AG20443 (cell line): ENCODE results near the gene SCUBE1.

ENCODE experiments used
- DNase-seq: peaks from one replicate; pipeline ENCODE4 v3.0.0; 2012; ENCODE audit warnings: low spot score, mixed read lengths

The SCUBE1 gene

DNA sequence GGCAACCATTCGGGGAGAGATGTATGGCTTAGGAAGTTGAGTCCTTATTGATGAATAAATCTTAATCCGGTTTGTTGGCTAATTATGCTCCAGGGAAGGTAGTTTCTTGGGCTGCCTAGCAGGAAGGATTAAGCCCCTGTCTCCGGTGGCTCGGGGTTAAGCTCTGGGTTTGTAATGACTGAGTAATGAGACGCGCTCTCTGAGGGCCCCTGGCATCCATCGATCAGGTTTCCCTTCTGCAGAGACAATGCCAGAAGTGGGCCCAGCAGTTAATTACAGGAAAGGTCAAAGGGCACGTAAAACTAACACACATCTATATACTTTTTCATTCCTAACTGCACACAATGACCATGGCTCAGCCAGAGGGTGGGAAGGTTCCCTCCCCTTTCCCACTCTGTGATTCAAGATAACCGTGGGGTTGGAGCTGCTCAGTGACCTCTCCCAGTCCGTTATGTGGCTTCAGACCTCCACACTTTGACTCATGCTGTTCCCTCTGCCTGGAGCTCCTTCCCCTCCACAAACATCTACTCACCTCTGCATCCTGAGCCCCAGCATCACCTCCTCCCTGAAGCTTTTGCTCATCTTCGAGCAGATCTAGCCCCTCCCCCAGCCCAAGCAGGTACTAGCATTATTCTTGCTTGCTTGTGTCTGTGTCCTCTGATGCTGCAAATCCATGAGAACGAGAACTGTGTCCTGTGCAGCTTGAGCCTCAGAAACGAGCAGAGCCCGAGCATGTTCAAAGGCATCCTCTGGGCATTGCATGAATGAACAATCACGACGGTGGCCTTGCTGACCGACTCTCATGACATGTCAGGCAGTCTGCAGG is 16.6 kb downstream of the SCUBE1 start:
- no peak for DNase-seq

DNA sequence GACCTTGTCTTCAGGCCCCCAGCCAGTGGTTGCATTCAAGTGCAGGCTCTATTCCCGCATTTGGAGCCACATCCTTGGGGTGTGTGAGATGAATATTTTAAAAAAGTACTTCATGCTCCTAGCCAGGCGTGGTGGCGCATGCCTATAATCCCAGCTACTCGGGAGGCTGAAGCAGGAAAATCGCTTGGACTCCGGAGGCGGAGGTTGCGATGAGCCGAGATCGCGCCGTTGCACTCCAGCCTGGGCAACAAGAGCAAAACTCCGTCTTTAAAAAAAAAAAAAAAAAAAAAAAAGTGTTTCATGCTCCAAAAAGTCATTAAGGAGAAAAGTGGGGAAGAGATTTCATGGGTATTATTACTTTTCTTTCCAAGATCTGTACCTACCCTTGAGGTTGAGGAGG is 18.0 kb downstream of the SCUBE1 start:
- no peak for DNase-seq

DNA sequence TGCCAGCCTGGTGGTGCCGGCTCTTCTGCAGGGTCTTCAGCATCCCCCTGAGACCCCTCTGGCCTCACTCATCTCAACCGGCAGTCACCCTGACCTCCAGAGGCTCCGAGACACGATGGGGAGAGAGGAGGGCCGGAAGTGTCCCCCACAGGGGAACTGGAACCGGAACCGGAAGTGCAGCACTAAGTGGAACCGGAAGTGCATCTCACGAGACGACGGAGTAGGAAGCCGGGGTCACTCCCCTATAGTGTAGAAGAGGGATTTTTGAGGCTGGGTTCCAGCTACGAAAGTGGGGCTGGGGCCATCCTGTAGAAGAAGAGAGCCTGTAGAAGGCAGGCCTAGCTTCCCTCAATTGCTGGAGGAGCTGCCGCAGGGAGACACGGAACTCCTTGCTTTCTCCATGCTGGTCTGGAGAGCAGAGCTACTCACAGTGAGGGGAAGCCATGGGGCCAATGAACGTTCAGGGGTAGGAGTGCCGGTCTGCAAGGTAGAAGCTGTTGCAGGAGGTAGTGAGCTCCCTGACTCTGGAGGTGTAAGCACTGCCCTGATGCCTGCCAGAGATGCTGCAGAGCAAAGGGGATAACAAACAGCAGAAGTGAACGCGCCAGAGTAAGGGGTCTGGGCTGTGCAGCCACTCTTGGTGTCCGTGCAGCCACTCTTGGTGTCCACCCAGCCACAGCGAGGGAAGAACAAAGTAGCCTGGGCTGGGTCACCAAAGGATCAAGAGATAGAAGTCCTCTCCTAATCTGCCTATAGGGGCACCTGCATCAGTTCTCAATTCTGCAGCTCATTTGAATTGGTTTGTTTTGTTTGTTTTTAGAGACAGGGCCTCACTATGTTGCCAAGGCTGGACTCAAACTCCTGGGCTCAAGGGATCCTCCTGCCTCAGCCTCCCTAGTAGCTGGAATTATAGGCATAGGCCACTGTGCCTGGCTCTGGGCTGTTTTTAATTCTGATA is 21.9 kb downstream of the SCUBE1 start:
- no peak for DNase-seq

DNA sequence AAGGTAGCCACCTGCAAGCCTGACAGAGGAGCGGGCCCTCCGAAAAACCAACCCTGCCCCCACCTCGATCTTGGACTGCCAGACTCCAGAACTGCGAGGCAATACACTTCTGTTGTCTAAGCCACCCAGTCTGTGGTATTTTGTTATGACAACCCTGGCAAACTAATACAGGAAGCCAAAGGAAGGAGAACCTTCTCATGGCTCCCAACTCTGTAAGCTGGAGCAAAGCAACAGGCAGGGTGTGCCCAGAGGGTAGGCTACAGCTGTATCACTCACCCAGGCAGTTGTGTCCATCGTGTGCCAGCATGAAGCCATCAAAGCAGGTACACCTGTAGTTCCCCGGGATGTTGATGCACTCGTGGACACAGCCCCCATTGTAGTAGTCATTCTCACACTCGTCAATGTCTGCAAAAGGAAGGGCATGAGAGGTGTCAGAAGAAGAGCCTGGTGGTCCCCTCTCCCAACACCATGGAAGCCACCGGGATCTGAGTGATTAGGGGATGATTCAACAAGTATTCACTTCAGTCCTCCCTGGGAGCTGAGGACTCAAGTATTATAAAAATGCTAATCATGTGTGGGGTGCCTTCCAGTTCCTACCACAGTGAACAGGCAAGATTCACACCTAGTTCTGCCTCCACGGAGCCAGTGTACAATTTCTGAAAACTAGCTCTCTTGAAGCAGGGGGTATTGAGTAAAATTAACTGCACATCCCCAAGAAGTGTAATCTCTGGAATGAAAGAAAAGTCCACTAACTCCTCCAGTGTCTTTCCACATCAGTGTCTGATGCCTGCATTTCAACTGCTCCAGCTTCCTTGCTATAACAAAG is 23.3 kb downstream of the SCUBE1 start:
- no peak for DNase-seq

DNA sequence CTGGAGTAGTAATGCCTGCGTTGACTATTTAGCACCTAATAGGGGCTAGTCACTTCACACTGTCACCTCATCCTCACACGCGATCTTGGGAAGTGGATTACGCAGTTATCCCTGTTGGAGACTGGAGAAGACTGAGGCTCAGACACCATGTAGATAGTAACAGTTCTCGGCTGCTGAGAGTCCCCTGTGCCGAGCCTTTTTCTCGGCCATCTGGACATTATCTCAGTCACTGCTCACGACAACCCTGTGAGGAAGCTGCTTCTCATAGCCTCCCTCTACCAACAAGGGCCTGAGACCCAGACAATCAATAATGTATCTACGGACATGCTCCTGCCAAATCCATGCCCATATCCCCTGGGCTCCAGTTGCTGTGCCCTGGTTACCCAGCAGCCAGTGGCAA is 25.9 kb downstream of the SCUBE1 start:
- no peak for DNase-seq

DNA sequence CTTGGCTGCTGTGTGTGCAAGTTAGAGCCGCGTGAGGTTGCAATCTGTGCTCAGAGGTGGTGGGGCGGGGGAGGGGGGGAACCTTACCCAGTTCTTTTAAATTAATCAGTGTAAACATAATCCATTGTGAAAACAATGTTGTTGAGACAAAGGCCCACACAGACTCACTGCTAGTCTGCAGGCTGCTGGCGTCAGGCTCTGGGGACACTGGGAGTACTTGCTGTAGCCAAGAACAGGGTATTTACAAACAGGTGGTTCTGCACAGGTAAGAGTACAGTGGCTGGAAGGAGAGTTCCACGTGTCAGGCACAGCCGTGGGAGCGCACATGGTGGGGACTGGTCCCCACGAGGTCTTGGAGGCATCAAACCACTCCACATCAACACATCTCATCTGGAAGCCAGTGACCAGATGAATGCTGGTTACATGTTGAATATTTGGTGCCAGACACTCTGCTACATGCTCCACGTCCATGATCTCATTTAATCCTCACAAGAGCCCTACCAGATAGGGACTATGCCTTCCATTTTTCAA is 27.4 kb downstream of the SCUBE1 start:
- no peak for DNase-seq

DNA sequence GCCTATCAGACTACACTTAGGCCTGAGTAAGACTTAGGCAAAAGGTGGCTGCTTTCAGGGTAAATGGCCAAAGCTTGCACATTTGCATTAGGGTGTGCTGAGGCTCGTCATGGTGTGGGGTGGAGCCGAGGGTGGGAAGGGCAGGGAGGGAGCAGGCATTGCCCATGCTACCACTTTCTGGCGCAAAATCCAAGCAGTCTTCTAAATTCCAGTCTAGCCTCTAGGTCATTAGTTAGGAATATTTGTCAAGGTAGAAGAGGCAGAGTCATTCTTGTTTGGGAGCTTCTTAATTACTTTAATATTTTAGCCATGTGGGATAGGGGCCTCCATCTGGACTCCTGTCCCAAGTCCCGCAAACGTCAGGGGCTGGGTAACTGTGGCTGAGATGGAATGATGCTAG is 28.6 kb downstream of the SCUBE1 start:
- no peak for DNase-seq

DNA sequence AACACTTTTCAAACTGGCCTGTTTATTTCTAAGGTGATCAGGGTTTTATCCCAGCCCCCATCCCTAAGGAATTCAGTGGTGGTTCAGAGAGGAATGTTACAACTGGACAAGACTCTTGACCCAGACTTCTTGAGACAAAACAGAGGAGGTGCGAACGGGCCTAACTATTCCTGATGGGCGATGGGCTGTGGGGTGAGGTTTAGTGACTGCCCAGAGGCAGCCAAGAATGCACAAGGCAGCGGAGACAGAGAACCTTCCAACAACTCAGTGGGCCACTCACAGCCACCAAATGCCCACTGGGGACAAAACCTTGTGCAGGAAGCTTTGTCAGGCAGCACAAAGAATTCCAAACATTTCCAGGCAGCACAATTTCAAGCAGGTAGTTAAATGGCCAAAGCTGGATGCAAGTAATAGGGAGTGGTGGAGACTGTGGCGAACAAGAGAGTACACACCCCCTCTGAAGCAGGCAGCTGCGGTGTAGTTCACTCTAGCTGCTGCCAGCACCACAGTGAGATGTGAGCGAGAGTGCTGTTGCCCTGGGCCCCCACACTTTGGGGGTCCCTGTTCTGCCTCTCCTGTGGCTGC is 29.2 kb downstream of the SCUBE1 start:
- no peak for DNase-seq

DNA sequence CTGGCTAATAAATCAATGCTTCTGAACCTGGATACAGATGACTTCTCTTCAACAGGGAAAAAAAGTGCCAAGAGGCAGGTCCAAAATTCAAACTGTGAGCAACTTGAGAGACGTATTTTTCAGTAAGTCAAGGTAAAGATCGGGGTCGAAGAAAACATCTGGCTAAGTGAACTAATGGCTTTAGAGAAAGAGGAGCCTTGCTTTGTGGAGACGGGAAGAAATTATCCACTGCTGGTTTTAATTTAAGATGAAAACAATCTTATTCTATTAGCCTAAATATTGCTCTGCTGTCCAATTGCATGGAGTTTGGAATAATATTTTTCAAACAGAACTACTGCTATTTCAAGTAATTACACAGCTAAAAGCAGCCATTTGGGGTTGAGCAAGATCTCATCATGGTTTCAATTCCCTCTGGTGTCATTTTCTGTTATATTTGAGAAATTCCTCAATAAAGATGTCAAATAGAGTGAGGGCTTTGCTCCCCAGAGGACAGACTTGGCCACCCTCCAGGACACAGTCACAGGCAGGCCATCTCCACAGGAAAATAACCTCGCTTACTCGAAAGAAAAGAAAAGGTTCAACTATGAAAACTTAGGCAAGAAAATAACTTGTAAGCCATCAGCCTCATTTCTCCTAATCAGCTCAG is 29.8 kb downstream of the SCUBE1 start:
- DNase-seq, result no peak

DNA sequence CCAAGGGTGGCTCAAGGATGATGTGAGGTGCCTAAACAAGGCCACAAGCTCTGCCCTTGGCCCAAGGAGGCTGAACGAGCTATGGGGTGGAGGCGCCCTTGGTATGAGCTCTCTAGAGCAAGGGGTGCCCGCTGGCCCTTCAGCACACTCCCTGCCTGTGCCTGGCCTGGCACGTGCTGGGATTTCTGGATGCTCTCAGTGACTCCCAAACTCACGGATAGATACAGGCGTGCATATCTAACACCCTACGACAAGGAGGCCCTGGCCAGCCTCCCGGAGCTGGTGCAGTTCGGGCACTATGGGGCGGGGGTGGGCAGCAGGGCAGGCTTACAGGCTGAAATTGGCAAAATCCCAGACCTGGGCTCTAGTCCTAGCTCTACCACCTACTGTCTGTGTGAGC is 30.6 kb downstream of the SCUBE1 start:
- no peak for DNase-seq

DNA sequence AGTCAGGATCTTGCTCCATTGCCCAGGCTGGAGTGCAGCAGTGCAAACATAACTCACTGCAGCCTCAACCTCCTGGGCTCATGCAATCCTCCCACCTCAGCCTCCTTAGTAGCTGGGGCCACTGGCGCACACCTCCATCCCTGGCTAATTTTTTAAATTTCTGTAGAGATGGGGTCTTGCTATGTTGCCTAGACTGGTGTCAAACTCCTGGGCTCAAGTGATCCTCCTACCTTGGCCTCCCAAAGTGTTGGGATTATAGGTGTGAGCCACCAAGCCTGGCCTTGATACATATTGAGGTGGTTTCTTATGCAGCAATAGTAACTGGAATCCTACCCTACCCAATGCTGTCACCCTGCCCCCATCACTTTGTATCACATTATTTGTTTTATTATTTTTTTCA is 32.4 kb downstream of the SCUBE1 start:
- no peak for DNase-seq

DNA sequence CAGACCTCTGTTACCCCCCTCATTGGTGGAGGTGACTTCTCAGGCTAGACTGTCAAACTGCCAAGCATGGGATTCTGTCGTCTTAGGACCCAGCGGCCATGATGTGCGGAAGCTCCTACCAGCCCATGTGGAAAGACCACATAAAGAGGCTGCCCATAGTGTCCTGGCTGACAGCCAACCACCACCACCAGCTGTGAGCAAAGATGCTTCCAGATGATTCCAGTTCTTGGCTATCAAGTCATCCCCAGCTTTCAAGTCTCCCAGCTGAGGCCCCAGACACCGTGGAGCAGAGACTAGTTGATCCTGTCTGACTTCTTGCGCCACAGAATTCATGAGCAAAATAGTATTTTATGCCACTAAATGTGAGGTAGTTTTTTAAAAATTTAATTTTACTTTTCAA is 32.9 kb downstream of the SCUBE1 start:
- no peak for DNase-seq

DNA sequence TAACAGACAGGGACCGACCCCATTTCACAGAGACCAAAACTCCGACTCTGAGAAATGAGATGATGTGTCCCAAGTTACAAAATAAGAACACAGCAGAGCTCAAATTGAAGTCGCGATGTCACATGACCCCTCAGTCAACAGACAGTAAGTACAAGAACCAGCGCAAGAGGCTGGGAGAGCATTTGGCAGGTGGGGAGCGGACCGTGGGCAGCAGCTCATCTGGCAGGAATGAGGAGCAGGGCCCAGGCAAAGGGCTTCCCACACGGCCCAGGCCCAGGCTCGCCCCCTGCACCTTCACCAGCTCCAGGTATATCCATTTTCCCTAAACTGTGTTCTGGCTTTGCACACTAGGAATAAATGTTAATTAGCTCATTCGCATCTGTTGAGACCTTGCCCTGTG is 34.3 kb downstream of the SCUBE1 start:
- DNase-seq, result no peak

DNA sequence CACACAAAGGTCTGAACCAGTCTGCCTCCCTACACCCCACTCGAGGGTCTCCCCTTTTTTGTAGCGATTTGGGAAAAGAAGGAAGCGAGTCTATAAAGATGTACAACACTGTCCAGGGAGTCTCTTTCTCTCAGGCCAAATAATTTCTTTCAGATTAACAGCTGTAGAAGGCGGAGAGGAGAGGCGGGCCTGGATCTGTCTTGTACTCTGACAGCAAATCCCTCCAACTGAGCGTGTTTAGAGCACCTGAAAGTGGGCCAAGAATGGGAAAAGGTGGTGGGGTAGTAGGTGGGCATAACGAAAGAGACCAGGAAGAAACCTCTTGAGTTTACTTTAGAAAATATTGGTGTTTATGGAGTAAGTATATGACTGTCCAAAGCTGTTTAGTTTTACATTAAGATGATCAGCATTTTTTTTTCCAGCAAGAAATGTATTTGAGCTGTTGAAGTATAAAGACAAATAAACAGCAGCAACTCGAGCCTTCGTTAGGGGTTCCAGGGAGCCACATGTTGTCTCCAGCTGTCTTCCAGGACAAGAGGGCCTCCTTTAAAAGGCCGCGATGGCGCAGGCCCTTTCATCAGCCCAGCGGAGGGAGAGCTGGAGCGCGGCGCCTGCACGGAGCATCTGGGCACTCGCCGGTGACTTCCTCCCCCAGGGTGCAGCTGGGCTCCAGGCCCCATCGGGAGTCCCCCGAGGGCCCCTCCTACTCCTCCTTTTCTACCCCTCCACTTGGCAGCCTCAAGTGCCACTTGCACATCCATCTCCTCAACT is 34.9 kb downstream of the SCUBE1 start:
- DNase-seq, result no peak

DNA sequence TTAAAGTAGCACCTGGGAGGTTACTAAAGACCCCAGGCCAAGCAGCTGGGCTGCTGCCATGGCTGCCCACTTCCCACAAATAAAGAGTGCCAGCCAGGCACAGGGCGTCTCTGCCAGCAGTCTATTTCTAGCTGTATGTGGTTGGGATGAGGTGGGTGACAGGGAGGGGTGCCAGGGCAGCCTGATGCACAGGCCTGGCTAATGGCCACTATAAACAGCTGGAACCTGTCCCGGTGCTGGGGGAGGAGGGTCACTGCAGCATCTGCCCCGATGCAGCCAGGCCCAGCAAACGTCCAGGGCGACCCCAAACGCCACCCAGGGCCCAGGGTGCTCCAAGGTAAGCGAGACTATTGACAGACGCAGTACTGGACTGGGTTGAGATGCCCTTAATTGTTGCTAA is 37.4 kb downstream of the SCUBE1 start:
- DNase-seq, result no peak

DNA sequence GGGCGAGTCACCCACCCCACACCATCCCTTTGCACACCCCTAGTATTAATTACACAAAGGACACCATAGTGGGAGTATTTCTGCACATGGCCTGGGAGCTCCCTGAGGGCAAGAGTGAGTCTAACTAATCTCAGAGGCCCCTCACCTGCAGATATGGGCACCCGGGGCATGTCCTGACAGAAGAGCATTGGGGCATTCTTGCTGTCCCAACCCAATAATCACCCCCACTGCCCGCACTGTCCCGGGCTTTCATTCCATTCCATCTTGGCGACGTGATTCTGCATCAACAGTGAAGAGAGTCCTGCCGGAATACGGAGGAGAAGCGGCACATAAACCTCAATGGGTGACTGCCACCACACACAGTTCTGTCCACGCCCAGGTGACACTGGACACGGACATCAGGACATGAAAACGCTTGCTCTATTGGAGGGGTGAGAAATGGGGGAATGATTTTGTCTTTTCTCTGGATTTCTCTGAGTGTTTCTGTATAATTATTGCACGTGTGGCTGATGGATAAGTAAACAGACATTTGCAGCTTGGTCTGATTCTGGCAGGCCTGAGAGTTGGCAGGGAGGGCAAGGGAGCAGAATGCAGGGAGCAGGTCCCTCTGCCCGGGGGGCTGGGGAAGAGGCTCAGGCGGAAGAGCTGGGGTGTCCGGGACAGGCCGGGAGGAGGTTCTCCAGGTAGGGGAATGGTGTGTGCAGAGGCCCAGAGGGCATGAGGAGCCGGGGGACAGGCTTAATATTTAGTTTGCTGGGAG is 38.2 kb downstream of the SCUBE1 start:
- DNase-seq, result no peak

DNA sequence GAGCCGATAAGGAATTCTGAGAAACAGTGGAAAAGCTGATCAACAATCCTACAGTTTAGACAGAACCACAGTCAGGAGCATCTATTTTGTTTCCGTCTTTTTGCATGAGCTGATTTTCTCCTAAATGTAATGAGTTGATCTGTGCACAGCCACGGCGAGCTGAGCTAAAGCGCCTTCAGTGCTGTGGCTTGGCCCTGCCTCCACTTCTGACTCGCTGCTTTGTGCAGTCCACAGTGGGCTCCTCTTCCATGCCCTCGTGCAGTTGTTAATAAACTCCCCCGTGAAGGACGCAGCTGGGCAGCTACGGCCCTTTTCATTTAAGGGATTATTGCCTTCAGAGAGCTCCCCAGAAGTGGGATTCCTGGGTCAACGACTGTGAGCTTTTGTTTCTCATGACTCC is 39.4 kb downstream of the SCUBE1 start:
- no peak for DNase-seq

DNA sequence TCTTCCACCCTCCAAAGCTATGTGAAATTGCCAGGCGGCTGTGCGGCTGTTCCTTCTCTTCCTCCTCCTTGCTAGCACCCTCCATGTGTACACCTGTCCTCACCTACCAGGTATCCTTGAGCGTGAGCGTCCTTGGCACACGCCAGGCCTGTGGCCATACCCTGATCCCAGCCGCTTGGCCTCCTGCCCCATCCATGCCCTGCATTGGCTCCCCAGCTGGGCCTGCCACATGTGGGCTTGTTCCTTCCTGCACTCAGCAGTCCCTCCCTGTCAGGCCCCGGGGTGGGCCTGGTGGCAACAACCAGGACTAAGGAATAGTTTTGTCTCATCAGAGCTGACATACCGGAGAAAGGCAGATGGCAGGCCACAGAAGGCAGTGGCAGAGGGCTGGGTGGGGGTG is 40.0 kb downstream of the SCUBE1 start:
- DNase-seq, result no peak

DNA sequence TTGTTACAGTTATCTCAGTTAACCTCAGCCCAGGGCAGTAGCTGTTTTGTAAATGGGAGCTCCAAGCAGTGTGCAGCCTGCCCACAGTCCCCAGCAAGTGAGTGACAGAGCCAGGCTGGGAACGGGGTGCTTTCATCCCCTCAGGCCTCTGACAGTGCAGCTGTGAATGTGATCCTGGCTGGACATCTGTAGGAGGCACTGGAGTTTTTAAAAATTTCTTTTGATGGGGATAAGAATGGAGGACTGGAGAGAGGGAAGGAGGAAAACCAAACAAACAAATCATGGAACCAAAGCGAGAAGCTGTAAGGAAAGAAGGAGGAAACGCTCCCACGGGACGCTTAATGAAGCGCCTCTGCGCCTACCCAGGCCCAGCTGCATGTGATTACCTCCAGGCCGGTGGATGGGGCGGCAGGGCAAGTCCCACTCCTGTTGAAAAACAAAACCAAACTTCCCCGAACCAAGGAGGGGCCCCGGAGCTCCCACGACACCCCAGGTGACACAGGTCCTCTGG is 40.6 kb downstream of the SCUBE1 start:
- DNase-seq, result no peak
